ENCODE results near the gene CPSF3. TPM values are rescaled to one million over a fixed set of nuclear protein-coding genes. Genes with fewer than 3 reads are reported as not detected.

The CPSF3 gene
- total and polyA plus RNA-seq, 2 of the 8 experiments (the other 6 are each of a cell fraction or from before 2014, with no cell fraction given), result 44.5 to 93.3 TPM

DNA sequence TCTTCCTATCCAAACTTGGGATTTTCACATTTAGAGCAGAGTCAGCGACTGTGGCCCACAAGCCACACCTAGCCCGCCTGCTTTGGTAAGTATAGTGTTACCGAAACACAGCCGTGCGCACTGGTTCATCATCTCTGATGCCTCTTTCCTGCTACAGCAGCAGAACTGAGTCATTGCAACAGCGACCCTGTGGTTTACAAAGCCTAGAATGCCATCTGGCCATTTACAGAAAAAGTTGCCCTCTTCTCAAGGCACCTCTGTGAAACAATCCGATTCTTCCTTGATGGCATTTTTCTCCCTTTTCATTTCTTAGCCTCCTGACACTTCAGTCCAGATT lies 40.2 kb downstream of the CPSF3 start:
- POLR2A ChIA-PET (ENCODE audit: partially characterized antibody), result no interaction called here
- H3K4me2 ChIP-seq (ENCODE audit: insufficient read depth in 1 of 2, low read depth in 2 of 2, low read length in 2 of 2), result no peak overlapping the region
- no peak overlapping the region for H3K14ac ChIP-seq (ENCODE audit: insufficient read length)
- H4K5ac ChIP-seq (ENCODE audit: insufficient read length, low read depth, low read length), result no peak overlapping the region
- no peak overlapping the region; the same call in 1 of the 2 replicates for H4K8ac ChIP-seq (ENCODE audit: extremely low read depth, insufficient read depth, low read length)
- no peak overlapping the region for H2AFZ ChIP-seq (ENCODE audit: low read length)
- H4K91ac ChIP-seq (replicated peaks; ENCODE audit: insufficient read length, low read length), result no peak overlapping the region
- H2BK12ac ChIP-seq (ENCODE audit: low read depth, low read length), result no peak overlapping the region
- no peak overlapping the region for H2BK120ac ChIP-seq (replicated peaks; ENCODE audit: low read depth, low read length)
- H2BK15ac ChIP-seq (ENCODE audit: low read length), result no peak overlapping the region
- no peak overlapping the region for H2BK5ac ChIP-seq (ENCODE audit: low read depth, low read length)
- WGBS, 2 experiments (ENCODE audit: extremely low coverage in 1 of 2, insufficient coverage in 1 of 2, insufficient read length in 1 of 2, insufficient replicate concordance in 2 of 2, low coverage in 1 of 2, low lambda C conversion rate in 2 of 2, missing lambda C conversion rate in 1 of 2), result 91% methylated on average over 7 of the region's 7 CpGs; no CpG with 5 or more reads in 1 of the 2 experiments
- no peak overlapping the region for H3K9ac ChIP-seq (replicated peaks in 1 of 4; ENCODE audit: extremely low read depth in 1 of 4, low read depth in 3 of 4, low read length in 3 of 4)
- TF ChIP-seq RBBP5 (IDR thresholded peaks at IDR 0.05; ENCODE audit: borderline replicate concordance, low read depth, low read length) (no peak), RNF2 (IDR thresholded peaks at IDR 0.05; ENCODE audit: borderline replicate concordance, low read depth, low read length, missing control alignments, poor library complexity, severe bottlenecking) (no peak), POU5F1 (IDR thresholded peaks at IDR 0.05; ENCODE audit: low read depth, low read length) (no peak)
- H3K18ac ChIP-seq (ENCODE audit: extremely low read depth, low read length), result no peak overlapping the region
- DNase-seq (ENCODE audit: low read depth in 1 of 2, low spot score in 2 of 2) (no peak), FAIRE-seq (no peak)
- H3K27me3 ChIP-seq (replicated peaks in 1 of 4; ENCODE audit: control insufficient read depth in 3 of 4, extremely low read depth in 1 of 4, insufficient read depth in 3 of 4, low read length in 3 of 4), result no peaks in the 10 kb centered on the region
- no peak overlapping the region for H3K4me3 ChIP-seq (ENCODE audit: extremely low read depth in 1 of 4, insufficient read depth in 2 of 4, low read depth in 3 of 4, low read length in 4 of 4)
- no peaks in the 10 kb centered on the region for H3K9me3 ChIP-seq (ENCODE audit: insufficient read depth in 2 of 2, low read depth in 1 of 2, low read length in 1 of 2)
- no peaks in the 10 kb centered on the region for H3K79me1 ChIP-seq (ENCODE audit: low read depth, low read length)
- H3K23me2 ChIP-seq (ENCODE audit: low read depth, low read length), result no peaks in the 10 kb centered on the region
- no peak overlapping the region for H3K27ac ChIP-seq (ENCODE audit: low read depth, low read length)
- no peak overlapping the region for H3K4ac ChIP-seq (replicated peaks; ENCODE audit: insufficient read length, low read depth, low read length)
- no peaks in the 10 kb centered on the region for H3K79me2 ChIP-seq (ENCODE audit: control insufficient read depth in 1 of 2, insufficient read depth in 2 of 2, low read length in 2 of 2)
- peaks cover 2 to 6% of the 10 kb centered on the region in 2 experiments for H4K20me1 ChIP-seq (replicated peaks in 1 of 2; ENCODE audit: control insufficient read depth in 1 of 2, insufficient read depth in 2 of 2, low read length in 2 of 2)
- H3K36me3 ChIP-seq (ENCODE audit: control insufficient read depth in 2 of 4, insufficient read depth in 4 of 4, low read length in 3 of 4), result peaks cover 4 to 55% (median 26%) of the 10 kb centered on the region in 4 experiments
- H3K4me1 ChIP-seq (replicated peaks in 1 of 4; ENCODE audit: control insufficient read depth in 3 of 4, insufficient read depth in 4 of 4, low read length in 3 of 4), result no peaks in the 10 kb centered on the region
- CTCF ChIA-PET (ENCODE audit: partially characterized antibody), result interaction anchor here (1.3 kb wide), 1 partner anchor 139 kb away, joined by 3 read pairs; no protein-coding TSS in a partner anchor
- H2BK20ac ChIP-seq (ENCODE audit: low read length), result no peak overlapping the region
- H3K23ac ChIP-seq (ENCODE audit: insufficient read length), result no peak overlapping the region
- no peak overlapping the region for H2AK5ac ChIP-seq (ENCODE audit: low read depth, low read length)
- H3K56ac ChIP-seq (replicated peaks; ENCODE audit: insufficient read length, low read depth, low read length), result no peak overlapping the region
